ENCODE measurements around the gene CENPP.

CENPP gene

GRCh38 chr9:92426501-92427145 lies 100.9 kb downstream of the CENPP start:
- ChIA-PET POLR2A (no interaction called here), CTCF (interaction anchor here (2.2 kb wide), 1 partner anchor 13 kb away, joined by 9 read pairs; no protein-coding TSS in a partner anchor)

DNA sequence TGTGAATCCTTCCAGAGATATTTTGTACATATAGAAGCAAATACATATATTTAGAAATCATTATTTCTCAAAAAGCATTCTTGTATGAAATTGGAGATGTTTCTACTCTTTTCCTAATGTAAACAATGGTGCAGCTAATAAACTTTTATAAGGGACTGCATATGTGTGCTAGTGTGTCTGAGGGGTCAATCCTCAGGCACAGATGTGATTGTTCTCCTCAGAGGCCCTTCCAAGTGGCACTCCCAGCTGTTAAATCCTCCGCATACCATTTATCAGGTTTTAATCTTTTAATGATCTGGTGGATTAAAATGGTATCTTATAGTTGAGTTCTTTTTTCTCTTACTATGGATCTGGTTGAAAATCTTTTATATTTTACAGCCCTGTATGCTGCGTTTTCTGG lies 104.1 kb downstream of the CENPP start:
- DNase-seq = no peak
- Histone ChIP-seq H3K9me3 (ENCODE audit: control extremely low read depth in 1 of 5, control insufficient read depth in 4 of 5, insufficient read depth in 2 of 5, low read depth in 1 of 5, low read length in 4 of 5) (no peaks in the 10 kb centered on the region), H3K4me1 (ENCODE audit: control extremely low read depth in 1 of 4, control insufficient read depth in 4 of 4, insufficient read depth in 4 of 4, low read length in 3 of 4) (no peaks in the 10 kb centered on the region), H3K4me3 (ENCODE audit: control insufficient read depth in 1 of 7, extremely low read depth in 1 of 7, insufficient read depth in 4 of 7, low read depth in 2 of 7, low read length in 6 of 7) (no peak overlapping the region), H3K27me3 (replicated peaks in 2 of 5; ENCODE audit: control insufficient read depth in 4 of 5, insufficient read depth in 5 of 5, low read length in 4 of 5) (no peaks in the 10 kb centered on the region), H3K27ac (ENCODE audit: insufficient read depth in 1 of 2, low read depth in 1 of 2, low read length in 2 of 2, poor library complexity in 1 of 2, severe bottlenecking in 2 of 2) (no peak overlapping the region), H3K36me3 (ENCODE audit: control insufficient read depth in 4 of 4, insufficient read depth in 4 of 4, low read length in 3 of 4) (no peaks in the 10 kb centered on the region)
- ChIA-PET POLR2A (no interaction called here), CTCF (no interaction called here)
- no CpG with 5 or more reads among the region's 2 CpGs for WGBS (ENCODE audit: insufficient coverage)

More at GRCh38 chr9:92426501-92427145, 100.9 kb downstream of the CENPP start:
- no peak overlapping the region for H3K4me3 ChIP-seq (ENCODE audit: control insufficient read depth in 1 of 7, extremely low read depth in 1 of 7, insufficient read depth in 4 of 7, low read depth in 2 of 7, low read length in 6 of 7)
- H3K36me3 ChIP-seq (ENCODE audit: control insufficient read depth in 4 of 4, insufficient read depth in 4 of 4, low read length in 3 of 4) = no peaks in the 10 kb centered on the region
- 96% methylated on average over 5 of the region's 5 CpGs for WGBS (ENCODE audit: insufficient coverage)
- no peaks in the 10 kb centered on the region for H3K9me3 ChIP-seq (ENCODE audit: control extremely low read depth in 1 of 5, control insufficient read depth in 4 of 5, insufficient read depth in 2 of 5, low read depth in 1 of 5, low read length in 4 of 5)
- DNase-seq = no peak
- no peak overlapping the region for H3K27ac ChIP-seq (ENCODE audit: insufficient read depth in 1 of 2, low read depth in 1 of 2, low read length in 2 of 2, poor library complexity in 1 of 2, severe bottlenecking in 2 of 2)
- H3K27me3 ChIP-seq (replicated peaks in 2 of 5; ENCODE audit: control insufficient read depth in 4 of 5, insufficient read depth in 5 of 5, low read length in 4 of 5) = no peaks in the 10 kb centered on the region
- no peaks in the 10 kb centered on the region for H3K4me1 ChIP-seq (ENCODE audit: control extremely low read depth in 1 of 4, control insufficient read depth in 4 of 4, insufficient read depth in 4 of 4, low read length in 3 of 4)

DNA sequence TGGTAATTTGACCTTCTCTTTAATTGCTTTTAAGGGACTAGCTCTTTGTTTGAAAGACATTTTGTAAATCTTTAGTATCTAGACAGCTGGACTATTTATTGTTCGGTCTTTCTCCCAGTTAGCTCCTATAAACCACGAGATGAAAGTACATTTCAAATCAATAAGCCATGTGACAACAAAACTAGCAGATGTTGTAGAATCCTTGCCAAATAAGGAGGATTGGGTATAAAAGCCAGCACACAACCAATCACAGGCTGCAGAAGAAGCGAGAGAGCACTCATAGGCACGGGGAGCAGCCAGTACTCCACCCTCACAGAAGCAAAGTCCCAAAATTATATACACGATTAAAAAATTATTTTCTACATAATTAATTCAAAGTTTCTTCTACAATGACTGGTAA lies 106.6 kb downstream of the CENPP start:
- ChIA-PET CTCF (interaction anchor here (1.2 kb wide), 1 partner anchor 88 kb away, joined by 3 read pairs; no protein-coding TSS in a partner anchor), POLR2A (no interaction called here)
- Histone ChIP-seq H3K4me3 (ENCODE audit: control insufficient read depth in 1 of 7, extremely low read depth in 1 of 7, insufficient read depth in 4 of 7, low read depth in 2 of 7, low read length in 6 of 7) (no peak overlapping the region), H3K27ac (ENCODE audit: insufficient read depth in 1 of 2, low read depth in 1 of 2, low read length in 2 of 2, poor library complexity in 1 of 2, severe bottlenecking in 2 of 2) (no peak overlapping the region), H3K27me3 (replicated peaks in 2 of 5; ENCODE audit: control insufficient read depth in 4 of 5, insufficient read depth in 5 of 5, low read length in 4 of 5) (no peaks in the 10 kb centered on the region), H3K9me3 (ENCODE audit: control extremely low read depth in 1 of 5, control insufficient read depth in 4 of 5, insufficient read depth in 2 of 5, low read depth in 1 of 5, low read length in 4 of 5) (no peaks in the 10 kb centered on the region), H3K36me3 (ENCODE audit: control insufficient read depth in 4 of 4, insufficient read depth in 4 of 4, low read length in 3 of 4) (no peaks in the 10 kb centered on the region), H3K4me1 (ENCODE audit: control extremely low read depth in 1 of 4, control insufficient read depth in 4 of 4, insufficient read depth in 4 of 4, low read length in 3 of 4) (no peaks in the 10 kb centered on the region)
- no peak for DNase-seq
- WGBS (ENCODE audit: insufficient coverage) = no CpG with 5 or more reads among the region's 5 CpGs

GRCh38 chr9:92432972-92433548 lies 107.3 kb downstream of the CENPP start:
- ChIA-PET POLR2A (no interaction called here), CTCF (no interaction called here)
- DNase-seq = no peak
- Histone ChIP-seq H3K36me3 (ENCODE audit: control insufficient read depth in 4 of 4, insufficient read depth in 4 of 4, low read length in 3 of 4) (no peaks in the 10 kb centered on the region), H3K27me3 (replicated peaks in 2 of 5; ENCODE audit: control insufficient read depth in 4 of 5, insufficient read depth in 5 of 5, low read length in 4 of 5) (no peaks in the 10 kb centered on the region), H3K9me3 (ENCODE audit: control extremely low read depth in 1 of 5, control insufficient read depth in 4 of 5, insufficient read depth in 2 of 5, low read depth in 1 of 5, low read length in 4 of 5) (no peaks in the 10 kb centered on the region), H3K4me1 (ENCODE audit: control extremely low read depth in 1 of 4, control insufficient read depth in 4 of 4, insufficient read depth in 4 of 4, low read length in 3 of 4) (no peaks in the 10 kb centered on the region), H3K4me3 (ENCODE audit: control insufficient read depth in 1 of 7, extremely low read depth in 1 of 7, insufficient read depth in 4 of 7, low read depth in 2 of 7, low read length in 6 of 7) (no peak overlapping the region), H3K27ac (ENCODE audit: insufficient read depth in 1 of 2, low read depth in 1 of 2, low read length in 2 of 2, poor library complexity in 1 of 2, severe bottlenecking in 2 of 2) (no peak overlapping the region)
- no CpG with 5 or more reads among the region's 5 CpGs for WGBS (ENCODE audit: insufficient coverage)

DNA sequence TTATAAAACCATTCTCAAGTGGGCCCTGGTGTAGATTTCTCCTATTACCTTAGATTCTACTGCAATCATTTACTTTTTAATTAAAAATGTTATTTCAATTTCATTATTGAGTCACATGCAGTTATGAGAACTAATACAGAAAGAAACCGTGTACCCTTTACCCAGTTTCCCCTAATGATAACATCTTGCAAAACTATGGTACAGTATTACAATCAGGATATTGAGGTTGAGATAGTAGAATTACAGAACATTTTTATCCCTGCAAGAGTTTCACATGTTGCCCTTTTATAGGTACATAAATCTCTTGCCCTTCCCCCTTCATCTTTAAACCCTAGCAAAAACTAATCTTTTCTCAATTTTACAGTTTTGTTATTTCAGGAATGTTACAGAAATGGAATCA lies 109.5 kb downstream of the CENPP start:
- Histone ChIP-seq H3K27ac (ENCODE audit: insufficient read depth in 1 of 2, low read depth in 1 of 2, low read length in 2 of 2, poor library complexity in 1 of 2, severe bottlenecking in 2 of 2) (no peak overlapping the region), H3K9me3 (ENCODE audit: control extremely low read depth in 1 of 5, control insufficient read depth in 4 of 5, insufficient read depth in 2 of 5, low read depth in 1 of 5, low read length in 4 of 5) (no peaks in the 10 kb centered on the region), H3K27me3 (replicated peaks in 2 of 5; ENCODE audit: control insufficient read depth in 4 of 5, insufficient read depth in 5 of 5, low read length in 4 of 5) (no peaks in the 10 kb centered on the region), H3K4me3 (ENCODE audit: control insufficient read depth in 1 of 7, extremely low read depth in 1 of 7, insufficient read depth in 4 of 7, low read depth in 2 of 7, low read length in 6 of 7) (no peak overlapping the region), H3K36me3 (ENCODE audit: control insufficient read depth in 4 of 4, insufficient read depth in 4 of 4, low read length in 3 of 4) (no peaks in the 10 kb centered on the region), H3K4me1 (ENCODE audit: control extremely low read depth in 1 of 4, control insufficient read depth in 4 of 4, insufficient read depth in 4 of 4, low read length in 3 of 4) (no peaks in the 10 kb centered on the region)
- CTCF ChIA-PET = interaction anchor here (4.4 kb wide), 1 partner anchor 92 kb away, joined by 35 read pairs; no protein-coding TSS in a partner anchor
- POLR2A ChIA-PET = no interaction called here
- DNase-seq = no peak
- no CpG with 5 or more reads among the region's 1 CpG for WGBS (ENCODE audit: insufficient coverage)

- H3K4me3 ChIP-seq (ENCODE audit: control insufficient read depth in 1 of 7, extremely low read depth in 1 of 7, insufficient read depth in 4 of 7, low read depth in 2 of 7, low read length in 6 of 7) = no peak overlapping the region
- ChIA-PET POLR2A (no interaction called here), CTCF (interaction anchor here (0.8 to 4.4 kb wide), 14 partner anchors 9 to 300 kb away, joined by 3 to 35 read pairs (median 4); no protein-coding TSS in a partner anchor)
- H3K27ac ChIP-seq (ENCODE audit: insufficient read depth in 1 of 2, low read depth in 1 of 2, low read length in 2 of 2, poor library complexity in 1 of 2, severe bottlenecking in 2 of 2) = no peak overlapping the region
- no peaks in the 10 kb centered on the region for H3K27me3 ChIP-seq (replicated peaks in 2 of 5; ENCODE audit: control insufficient read depth in 4 of 5, insufficient read depth in 5 of 5, low read length in 4 of 5)
- no peaks in the 10 kb centered on the region for H3K4me1 ChIP-seq (ENCODE audit: control extremely low read depth in 1 of 4, control insufficient read depth in 4 of 4, insufficient read depth in 4 of 4, low read length in 3 of 4)
- 83% methylated on average over 2 of the region's 5 CpGs for WGBS (ENCODE audit: insufficient coverage)
- no peaks in the 10 kb centered on the region for H3K36me3 ChIP-seq (ENCODE audit: control insufficient read depth in 4 of 4, insufficient read depth in 4 of 4, low read length in 3 of 4)
- H3K9me3 ChIP-seq (ENCODE audit: control extremely low read depth in 1 of 5, control insufficient read depth in 4 of 5, insufficient read depth in 2 of 5, low read depth in 1 of 5, low read length in 4 of 5) = no peaks in the 10 kb centered on the region
- DNase-seq = peak; percentile 25 to 60 (median 51)
Measured at GRCh38 chr9:92438900-92439526, 113.3 kb downstream of the CENPP start.

Measured in common myeloid progenitor, CD34-positive (primary cell).